SH-SY5Y (cell line): Measurements from ENCODE around the gene TRABD2B.

ENCODE experiments used
- GATA2 ChIP-seq: IDR thresholded peaks from 2 replicates; pipeline ENCODE4 v1.6.1; 2011; ENCODE audit warnings: mild to moderate bottlenecking, low read depth, low read length
- GATA3 ChIP-seq: IDR thresholded peaks from 2 replicates; pipeline ENCODE4 v1.6.1; 2011; ENCODE audit warnings: low read depth, mild to moderate bottlenecking, low read length, moderate library complexity

GRCh38 chr1:47722909-47723580 lies 274.1 kb downstream of the TRABD2B start:
- TF ChIP-seq GATA2 (no peak), GATA3 (no peak)
